HG02678 (cell line): ENCODE measurements around the gene C9orf153.

Experiments
- ATAC-seq: cut with Tn5 transposase; IDR thresholded peaks from one replicate; pipeline ENCODE4 v1.9.1; 2021; ENCODE audit warnings: mild to moderate bottlenecking, moderate library complexity; ENCODE audit not compliant: unreplicated experiment

Gene C9orf153

DNA sequence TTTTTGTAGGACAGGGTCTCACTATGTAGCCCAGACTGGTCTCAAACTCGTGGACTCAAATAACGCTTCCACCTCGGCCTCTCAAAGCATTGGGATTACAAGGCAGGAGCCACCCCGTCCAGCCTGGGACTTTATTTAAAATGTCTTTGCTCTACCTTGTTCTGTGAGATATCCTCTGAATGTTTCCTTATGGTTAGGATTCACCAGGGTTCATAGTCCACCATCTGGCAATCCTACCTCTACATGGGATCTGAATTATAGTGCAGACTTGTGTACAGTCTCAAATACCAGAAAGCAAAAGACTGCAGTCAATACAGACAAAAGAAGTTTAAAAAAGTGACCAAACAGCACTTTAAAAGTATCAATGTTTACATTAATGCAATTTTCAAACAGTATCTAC lies 12.8 kb upstream of the C9orf153 start:
- ATAC-seq, result no peak

DNA sequence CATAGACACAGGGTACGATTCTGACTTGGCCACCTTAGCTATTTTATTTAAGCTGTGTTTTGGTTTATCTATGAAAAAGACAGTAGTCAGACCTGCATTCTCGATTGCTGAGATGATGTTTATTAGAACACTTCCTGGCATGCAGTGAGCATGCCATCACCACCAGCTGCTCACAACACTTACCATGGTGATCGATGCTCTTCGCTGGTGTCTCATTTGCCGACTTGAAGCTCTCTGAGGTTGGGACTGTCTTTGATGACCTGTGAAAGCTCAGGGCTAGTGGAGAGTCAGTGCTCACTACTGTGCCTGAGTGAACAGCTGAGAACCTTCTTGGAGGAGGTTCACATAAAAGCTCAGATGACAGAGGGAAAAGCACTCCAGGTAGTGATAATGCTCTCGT lies 4.4 kb upstream of the C9orf153 start:
- ATAC-seq, result no peak

DNA sequence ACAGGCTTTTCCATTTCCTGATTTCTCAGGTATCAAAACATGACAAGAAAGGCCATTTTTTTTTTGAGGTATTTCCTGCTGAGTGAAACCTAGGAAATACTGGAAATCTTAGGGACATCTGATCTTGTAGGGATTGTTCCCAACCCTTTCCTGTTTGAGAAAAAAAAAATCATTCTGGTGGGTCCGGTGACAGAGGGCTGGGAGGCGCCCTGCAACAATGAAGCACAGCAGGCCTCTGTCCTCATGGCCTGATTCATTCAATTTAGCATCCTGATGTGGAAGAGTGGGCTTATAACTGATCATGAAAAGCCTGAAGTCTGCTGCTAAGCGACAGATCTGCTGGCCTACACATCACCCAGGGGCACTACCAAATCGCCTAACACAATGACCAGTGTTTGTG lies 3.0 kb upstream of the C9orf153 start:
- ATAC-seq, result no peak

DNA sequence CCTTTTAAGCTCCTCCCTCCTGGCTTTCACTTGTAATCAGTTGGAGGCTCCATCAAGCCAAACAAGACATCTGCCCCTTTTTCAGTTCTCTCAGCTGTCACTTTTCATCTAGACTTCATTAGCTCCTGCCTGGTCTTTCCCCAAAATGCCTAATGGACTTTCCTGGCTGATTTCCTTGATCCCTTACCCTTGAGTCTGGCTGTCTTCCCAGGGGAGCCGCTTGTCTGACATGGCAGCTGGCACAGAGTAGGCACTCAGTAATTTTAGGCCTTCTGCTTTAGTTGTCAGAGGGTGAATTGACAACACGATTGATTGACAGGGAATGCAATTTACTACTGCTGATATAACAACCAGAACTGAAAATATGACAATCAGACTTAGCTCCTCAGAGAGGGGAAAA lies 2.1 kb downstream of the C9orf153 start:
- ATAC-seq, result no peak

DNA sequence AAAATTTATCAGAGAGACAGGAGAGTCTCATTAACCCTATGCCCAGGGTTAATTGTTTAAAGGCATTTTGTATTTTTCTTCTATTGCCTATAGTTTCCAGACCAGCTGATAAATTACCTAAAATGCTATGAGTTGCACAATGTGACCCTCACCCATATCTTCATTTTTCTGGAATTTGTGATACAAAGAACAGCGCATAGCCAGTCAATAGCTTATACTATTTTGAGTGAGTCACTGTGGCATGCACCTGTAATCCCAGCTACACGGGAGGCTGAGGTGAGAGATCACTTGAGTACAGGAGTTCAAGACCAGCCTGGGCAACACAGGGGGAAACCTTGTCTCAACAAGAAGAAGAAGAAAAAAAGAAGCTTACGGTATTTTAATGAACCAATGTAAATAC lies 2.8 kb downstream of the C9orf153 start:
- no peak for ATAC-seq

DNA sequence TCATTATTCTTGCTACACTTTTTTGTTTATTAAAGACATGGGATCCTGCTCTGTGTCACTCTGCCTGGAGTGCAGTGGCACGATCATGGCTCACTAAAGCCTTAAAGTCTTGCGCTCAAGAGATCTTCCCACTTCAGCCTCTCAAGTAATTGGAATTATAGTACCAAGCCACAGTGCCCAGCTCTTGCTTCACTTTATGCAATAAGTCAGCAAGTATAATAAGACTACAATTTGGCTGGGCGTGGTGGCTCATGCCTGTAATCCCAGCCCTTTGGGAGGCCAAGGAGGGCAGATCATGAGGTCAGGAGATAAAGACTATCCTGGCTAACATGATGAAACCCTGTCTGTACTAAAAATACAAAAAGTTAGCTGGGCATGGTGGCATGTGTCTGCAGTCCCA lies 5.9 kb downstream of the C9orf153 start:
- ATAC-seq, result no peak

DNA sequence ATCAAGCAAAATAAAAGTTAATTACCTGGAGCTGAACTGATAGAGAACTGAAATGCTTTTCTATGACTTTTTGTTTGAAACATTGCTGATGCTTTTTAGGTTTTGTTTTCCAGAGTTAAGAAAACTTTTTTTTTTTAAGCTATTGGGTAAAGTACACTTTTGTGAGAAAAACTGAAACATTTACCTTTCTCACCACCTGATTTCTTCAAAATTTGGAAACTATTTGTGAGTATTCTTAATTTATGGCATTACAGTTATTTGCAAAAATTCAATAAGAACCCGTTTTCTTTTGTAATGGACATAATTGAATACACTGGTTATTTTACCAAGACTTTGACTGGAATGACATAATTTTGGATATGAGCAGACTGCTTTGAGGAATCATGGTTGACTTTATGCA lies 6.6 kb downstream of the C9orf153 start:
- ATAC-seq, result no peak

DNA sequence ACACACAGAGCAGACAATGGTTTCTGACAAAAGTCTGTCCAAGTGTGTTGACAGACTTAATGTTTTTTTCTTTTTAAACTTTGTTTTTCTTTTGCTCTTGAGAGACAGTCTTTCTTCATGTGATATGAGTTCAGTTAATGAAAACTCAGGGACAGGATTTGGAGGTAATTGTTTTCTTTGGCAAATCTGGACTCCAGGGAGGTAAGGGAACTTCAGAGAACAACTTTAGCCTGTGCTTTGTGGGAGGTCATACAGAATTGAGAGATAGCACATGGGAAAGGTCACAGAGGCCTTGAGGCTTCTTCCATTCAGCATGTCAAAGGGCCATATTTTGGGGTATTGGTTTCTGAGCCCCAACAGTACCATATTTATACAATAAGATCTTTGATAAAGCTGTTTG lies 9.3 kb downstream of the C9orf153 start:
- no peak for ATAC-seq

DNA sequence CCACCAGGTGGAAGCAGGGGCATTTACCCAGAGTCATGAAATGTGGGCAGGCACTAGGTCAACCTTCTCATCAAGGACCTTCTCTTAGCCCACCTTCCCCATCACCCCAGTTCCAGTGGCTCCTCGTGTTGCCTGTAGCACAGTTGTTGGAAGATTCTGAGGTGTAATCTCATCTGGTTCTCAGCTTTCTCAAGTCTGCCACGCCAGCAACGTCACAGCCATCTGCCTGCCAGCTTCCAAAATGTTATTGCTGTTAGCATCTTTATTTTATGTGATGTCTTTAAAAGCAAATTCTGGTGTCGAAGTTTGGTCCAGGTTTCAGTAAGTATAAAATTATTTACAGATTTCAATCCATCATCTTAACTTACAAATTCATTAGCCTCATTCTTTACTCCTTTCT lies 10.7 kb downstream of the C9orf153 start:
- ATAC-seq, result no peak

DNA sequence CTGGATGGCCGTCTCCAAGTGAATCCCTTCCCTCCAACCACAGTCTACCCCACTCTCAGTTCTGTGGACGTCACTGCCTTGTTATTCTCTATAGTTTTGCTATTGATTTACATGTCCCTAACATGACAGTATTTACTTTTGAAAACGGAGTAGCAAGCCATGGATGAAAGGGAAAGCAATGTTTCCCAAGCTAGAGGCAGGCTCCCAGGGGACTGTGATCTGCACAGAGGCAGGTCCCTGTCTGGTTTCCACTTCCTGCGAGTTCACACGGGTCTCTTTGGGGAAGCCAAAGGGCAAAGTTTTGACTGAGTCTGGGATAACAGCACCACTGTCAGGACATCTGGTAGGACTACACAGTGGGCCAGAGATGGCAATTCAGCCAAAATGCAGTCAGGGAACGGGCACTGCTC lies 12.7 kb downstream of the C9orf153 start:
- peak; percentile 90 for ATAC-seq

DNA sequence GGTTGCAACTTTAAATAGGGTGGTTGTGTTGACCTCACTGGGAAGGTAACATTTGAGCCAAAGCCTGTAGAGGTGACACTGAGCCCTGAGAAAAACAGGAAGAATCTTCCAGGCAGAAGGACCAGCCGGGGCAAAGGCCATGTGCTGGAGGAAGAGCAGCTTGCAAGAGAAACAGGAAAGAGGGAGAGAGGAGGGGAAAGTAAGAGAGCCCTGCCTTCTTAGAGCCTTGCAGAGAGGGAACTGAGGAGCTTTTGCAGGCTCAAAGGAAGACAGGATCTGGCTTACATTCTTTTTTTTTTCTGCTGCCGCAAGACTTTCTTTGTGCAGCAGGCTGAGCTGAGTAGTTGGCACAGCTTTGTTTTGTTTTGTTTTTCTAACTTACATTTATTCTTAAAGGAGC lies 17.4 kb downstream of the C9orf153 start:
- ATAC-seq, result no peak

DNA sequence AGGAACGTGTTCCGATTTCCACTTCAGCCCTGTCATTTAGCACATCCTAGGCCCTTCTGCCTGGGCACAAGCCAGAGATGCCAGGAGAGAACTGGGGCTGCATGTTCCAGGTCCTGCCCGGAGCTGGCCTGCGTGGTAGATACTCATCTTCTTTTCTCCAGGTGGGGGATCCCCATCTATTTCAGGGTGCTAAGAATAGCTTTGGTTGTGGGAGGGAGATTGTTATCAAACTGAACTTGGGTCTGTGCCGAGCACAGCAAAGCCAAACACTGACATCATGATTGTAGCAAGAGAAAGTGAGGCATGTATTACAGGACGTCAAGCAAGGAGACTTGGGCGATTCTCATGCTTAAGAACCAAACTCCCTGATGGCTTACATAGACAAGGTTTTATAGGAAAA lies 18.2 kb downstream of the C9orf153 start:
- ATAC-seq, result no peak

DNA sequence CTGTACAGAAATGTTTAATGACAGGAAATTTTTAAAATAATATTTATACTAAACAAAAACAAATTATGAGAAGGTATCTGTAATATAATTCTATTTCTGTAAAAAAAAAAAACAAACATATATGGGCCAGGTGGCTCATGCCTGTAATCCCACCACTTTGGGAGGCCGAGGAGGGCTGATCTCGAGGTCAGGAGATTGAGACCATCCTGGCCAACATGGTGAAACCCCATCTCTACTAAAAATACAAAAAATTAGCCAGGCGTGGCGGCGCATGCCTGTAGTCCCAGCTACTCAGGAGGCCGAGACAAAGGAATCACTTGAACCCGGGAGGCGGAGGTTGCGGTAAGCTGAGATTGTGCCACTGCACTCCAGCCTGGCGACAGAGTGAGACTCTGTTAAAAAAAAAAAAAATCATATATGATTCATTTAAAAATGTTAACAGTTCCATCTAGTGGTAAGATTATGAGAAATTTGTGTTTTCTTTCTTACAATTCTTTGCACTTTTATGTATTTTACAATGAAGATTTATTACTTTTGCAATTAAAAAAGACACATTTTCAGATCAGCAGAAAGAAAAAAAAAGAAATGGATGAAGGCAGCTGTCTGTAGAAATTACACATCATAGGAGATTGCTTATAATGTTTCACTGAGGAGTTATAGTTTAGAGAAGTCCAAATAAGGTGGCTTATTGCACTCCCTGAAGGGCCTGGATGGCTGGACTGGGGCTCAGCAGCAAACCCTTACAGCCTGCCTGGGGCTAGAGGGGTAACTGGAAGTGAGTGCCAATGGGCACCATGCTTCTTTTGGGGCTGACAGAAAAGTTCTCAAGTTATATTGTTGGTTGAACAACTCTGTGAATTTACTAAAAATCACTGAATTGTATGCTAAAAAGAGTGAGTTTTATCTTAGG lies 20.3 kb downstream of the C9orf153 start:
- ATAC-seq, result no peak

DNA sequence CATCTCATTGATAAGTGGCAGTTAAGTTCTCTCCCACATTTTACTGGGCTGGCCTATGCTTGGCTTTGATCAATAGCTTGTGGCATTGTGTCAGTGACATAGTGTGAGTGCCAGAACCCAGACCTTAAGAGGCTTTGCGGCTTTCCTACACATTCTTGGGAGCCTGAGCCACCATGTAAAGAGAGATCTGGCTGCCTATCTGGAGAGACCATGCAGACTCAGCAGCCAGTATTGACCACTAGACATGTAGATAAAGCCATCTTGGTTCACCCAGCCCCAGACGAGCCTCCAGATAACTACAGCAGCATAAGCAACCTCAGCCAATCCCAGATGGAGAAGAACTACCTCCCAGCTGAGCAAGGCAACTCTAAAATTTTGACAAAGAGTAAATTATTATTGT lies 28.6 kb downstream of the C9orf153 start:
- no peak for ATAC-seq

DNA sequence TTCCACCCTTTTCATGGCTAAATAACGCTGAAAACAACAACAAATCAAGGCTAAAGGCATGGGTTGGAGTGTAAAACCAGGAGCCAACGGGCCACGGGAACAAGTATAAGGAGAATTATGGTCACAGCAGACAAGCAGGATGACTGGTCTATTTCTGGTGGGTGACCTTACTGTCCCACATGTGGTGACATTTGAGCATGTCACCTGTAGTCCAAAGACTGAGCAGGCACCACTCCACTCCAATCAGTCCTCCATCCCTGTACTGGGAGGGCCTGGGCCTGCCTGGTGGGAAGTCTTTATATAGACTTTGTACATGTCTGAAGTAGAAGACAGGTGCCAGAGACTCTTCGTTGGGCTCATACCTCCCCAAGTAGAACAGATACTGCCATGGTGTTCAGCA lies 36.8 kb downstream of the C9orf153 start:
- no peak for ATAC-seq

DNA sequence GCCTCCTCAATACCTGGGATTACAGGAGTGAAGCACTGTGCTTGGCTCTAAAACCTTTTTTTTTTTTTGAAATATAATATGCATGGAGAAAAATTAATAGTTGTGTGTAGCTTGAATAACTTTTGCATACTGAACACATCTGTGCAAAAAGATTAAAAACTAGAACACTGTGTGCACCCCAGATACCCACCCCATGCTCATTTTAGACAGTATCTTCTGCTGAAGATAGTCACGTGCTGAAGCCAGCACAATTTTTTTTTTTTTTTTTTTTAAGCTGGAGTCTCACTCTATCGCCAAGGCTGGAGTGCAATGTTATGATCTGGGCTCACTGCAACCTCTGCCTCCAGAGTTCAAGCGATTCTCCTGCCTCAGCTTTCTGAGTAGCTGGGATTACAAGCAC lies 39.9 kb downstream of the C9orf153 start:
- ATAC-seq, result no peak

DNA sequence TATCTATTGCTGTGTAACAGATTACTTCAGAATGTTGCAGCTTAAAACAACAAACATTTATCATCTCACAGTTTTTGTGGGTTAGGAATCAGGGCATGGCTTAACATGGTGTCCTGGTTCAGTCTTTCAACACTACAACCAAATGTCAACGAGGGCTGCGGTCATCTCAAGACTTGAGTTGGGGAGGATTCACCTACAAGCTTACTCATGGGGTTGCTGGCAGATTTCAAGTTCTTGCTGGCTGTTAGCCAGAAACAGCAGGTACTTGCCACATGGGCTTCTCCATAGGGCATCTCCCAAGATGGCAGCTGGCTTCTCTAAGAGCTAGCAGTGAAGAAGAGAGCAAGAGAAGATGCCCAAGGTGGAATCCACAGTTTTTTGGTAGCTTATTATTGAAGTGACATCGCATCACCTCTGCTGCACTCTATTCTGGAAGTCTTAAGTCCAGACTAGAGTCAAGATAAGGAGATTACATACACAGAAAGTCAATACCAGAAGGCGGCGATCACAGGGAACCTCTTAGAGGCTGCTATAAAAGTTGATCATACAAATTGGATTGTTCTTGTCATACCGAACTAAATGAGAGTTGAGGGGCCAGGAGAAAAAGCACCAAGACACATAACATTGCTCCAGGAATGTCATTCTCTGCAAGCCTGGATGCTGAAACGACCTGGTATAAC lies 42.2 kb downstream of the C9orf153 start:
- ATAC-seq, result no peak

DNA sequence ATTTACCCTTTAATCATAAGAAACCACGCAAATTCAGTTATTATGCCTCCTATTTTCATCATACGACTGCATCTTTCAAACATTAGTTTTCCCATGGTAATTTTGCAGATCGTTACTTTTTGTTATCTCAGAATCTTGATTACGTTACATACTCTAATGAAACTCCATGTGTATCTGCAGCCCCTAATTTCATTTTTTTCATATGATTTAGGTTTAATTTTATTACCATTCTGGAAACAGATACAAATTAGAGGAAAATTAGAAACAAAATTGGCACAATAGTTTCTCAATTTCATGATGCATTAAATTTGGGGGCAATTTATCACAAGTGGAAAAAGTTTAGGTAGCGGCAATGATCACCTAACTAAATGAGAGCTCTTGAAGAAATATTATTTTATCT lies 52.3 kb downstream of the C9orf153 start:
- ATAC-seq, result no peak

DNA sequence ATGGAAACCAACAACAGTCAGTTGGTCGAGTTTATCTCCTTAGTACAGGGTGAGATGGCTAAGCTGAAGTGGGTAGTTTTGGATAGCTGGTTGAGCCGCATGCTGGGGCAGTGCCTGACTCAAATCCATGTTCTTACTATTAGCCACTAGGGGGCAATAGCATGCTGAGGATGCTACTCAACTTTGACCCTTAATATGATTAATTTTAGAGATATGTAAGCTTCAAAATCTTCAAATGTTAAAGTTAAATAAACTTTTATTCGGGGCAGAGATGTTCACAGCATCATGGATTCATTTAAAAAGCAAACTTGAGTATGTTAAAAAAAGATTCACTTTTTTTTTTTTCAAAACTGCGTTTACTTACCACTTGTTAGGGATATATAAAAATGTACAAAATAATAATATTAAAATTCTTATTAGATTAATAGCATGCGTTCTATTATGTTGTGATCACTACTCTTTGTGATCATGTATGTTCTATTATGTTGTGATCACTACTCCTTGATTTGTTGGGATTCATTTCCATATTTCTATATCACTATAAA lies 57.0 kb downstream of the C9orf153 start:
- peak; percentile 86 for ATAC-seq

DNA sequence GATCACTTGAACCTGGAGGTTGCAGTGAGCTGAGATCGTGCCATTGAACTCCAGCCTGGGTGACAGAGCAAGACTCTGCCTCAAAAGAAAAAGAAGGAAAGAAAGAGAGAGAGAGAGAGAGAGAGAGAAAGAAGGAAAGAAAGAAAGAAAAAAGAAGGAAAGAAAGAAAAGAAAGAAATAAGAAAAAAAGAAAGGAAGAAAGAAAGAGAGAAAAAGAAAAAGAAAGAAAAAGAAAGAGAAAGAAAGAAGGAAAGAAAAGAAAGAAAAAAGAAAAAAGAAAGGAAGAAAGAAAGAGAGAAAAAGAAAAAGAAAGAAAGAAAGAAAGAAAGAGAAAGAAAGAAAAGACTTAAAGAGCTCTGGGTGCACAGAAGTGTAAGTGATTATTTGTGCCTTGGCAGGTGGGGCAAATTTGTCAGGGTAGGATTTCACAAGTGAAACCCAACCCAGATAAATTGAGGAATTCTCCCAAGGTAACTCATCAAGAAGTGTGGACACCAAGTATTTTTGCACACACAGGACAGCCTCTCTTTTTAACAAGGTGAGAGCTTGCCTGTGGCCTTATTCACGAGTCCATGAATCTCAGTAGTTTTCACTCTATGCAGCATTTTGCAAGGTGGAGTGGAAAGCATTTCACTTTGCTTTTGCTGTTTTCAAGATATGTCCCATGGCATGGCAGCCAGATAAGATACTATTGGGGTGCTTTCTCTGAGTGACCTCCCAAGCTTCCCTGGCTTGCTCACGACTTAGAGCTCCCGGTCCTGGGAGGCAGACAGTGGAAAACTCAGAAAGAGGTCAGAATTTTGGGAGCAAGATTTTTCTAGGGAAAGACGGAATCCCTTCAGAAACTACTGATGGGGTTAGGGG lies 57.8 kb downstream of the C9orf153 start:
- ATAC-seq, result no peak

DNA sequence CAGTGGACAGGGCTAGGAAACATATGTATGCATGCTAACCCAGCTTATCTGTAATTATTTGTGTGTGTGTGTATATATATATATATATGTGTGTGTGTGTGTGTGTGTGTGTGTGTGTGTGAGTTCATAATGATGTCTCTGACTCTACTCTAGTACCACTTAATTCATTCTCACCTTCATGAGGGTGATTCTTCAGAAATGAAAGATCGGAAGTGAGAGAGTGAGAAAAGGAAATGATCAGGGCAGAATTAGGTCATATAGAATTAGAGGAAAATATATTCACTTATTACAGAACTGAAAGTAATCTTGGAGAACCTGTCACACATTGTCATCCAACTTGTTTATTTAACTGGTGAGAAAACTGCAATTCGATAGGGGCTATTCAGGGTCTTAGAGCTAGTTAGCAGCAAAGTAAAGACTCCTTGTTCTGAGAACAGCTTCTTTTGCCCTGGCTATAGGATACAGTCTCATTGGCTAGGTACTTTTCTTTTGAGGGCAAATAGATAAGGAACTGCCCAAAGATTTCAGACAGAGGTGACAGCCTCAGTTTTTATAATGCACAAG lies 58.8 kb downstream of the C9orf153 start:
- ATAC-seq, result no peak
